ENCODE results near the gene RALB. TPM values are rescaled to one million over a fixed set of nuclear protein-coding genes. Genes with fewer than 3 reads are reported as not detected.

RALB gene
- total RNA-seq, 1 donor from 2014 or later: 45.2 TPM

DNA sequence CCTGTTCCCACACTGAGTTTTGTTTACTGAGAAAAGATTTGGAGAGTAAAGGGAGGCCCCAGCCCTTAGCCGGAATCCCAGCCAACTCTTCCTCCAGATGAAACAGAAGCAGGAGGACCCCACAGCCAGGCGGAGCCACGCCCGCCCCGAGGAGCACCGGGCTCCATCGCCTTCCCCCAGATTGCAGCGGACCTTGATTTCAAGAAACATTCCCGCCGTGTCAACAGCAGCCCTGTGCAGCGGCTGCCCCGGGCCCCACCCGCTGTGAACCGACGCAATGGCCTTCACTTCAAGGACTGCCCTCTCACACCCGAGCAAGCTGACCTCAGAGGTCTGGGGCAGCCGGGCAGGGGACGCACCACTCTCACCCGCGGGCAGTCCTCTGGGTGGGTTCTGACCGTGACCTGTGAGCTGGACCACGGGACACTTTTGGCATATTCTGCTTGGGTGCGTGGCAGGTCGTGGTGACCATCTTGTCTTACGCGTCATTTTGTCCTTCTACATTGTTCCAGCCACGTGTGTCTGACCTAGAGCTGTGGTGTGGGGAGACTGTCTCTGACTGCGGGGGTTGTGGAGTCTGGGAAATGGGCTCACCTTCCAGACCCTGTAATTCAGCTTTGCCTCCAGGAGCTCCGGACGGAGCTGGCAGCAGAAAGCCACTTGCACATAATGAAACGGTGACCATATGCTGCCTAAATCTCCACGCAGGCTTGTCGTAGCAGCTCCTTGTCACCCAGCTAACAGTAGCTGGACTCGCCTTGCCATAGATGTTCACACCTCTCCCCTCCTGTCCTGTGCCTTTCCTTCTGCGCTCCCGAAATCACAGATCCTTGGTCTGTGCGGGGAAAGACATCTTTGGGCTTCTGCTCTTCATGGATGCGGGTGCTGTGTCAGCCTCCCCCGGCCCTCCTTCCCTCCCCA is 61.3 kb downstream of the RALB start:
- peak overlapping the region; percentile 35 for H3K4me3 ChIP-seq (ENCODE audit: low read depth, low read length)
- peaks cover 6% of the 10 kb centered on the region for H3K27me3 ChIP-seq (ENCODE audit: control insufficient read depth, insufficient read depth, low read length)
- no peak for DNase-seq (ENCODE audit: low read depth)
- no peaks in the 10 kb centered on the region for H3K36me3 ChIP-seq (ENCODE audit: control insufficient read depth, insufficient read depth, low read length)
- TF ChIP-seq, protein P1, sequence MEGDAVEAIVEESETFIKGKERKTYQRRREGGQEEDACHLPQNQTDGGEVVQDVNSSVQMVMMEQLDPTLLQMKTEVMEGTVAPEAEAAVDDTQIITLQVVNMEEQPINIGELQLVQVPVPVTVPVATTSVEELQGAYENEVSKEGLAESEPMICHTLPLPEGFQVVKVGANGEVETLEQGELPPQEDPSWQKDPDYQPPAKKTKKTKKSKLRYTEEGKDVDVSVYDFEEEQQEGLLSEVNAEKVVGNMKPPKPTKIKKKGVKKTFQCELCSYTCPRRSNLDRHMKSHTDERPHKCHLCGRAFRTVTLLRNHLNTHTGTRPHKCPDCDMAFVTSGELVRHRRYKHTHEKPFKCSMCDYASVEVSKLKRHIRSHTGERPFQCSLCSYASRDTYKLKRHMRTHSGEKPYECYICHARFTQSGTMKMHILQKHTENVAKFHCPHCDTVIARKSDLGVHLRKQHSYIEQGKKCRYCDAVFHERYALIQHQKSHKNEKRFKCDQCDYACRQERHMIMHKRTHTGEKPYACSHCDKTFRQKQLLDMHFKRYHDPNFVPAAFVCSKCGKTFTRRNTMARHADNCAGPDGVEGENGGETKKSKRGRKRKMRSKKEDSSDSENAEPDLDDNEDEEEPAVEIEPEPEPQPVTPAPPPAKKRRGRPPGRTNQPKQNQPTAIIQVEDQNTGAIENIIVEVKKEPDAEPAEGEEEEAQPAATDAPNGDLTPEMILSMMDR (IDR thresholded peaks at IDR 0.05; ENCODE audit: insufficient read depth, low read length, poor library complexity, severe bottlenecking): no peak

DNA sequence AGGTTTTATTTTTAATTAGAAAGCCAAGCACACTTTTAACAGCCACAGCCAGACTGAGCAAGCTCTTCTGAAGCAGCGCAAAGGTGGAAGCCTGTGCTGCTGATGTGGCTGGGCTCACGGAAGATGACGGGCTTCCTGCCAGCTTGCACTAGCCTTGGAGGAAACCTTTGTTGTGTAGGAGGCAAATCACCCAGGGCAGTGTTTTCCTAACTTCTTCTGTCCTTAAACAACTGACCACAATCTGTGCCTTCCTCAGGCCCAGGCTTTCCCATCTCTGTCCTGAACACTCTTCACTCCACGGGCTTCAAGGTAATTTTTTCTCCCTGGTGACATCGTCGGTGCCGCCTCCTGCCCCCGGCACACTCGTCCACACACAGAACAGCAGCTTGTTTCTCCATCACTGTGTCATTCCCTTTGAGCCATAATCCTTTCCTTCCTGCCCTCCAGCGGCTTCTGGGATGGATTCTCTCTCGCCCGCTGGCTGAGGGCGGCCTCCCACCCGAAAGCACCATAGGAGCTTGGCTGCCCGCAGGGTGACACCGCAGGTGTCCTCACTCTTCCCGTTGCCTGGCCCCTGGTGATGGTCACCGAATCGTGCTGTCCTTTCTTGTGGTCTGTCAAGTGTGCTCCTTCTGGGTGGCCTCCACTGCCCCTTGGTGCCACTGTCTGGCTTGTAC is 62.2 kb downstream of the RALB start:
- H3K4me3 ChIP-seq (ENCODE audit: low read depth, low read length): no peak overlapping the region
- H3K36me3 ChIP-seq (ENCODE audit: control insufficient read depth, insufficient read depth, low read length): no peaks in the 10 kb centered on the region
- DNase-seq (ENCODE audit: low read depth): no peak
- H3K27me3 ChIP-seq (ENCODE audit: control insufficient read depth, insufficient read depth, low read length): peaks cover 6% of the 10 kb centered on the region
- TF ChIP-seq, protein P1 (IDR thresholded peaks at IDR 0.05; ENCODE audit: insufficient read depth, low read length, poor library complexity, severe bottlenecking): no peak

DNA sequence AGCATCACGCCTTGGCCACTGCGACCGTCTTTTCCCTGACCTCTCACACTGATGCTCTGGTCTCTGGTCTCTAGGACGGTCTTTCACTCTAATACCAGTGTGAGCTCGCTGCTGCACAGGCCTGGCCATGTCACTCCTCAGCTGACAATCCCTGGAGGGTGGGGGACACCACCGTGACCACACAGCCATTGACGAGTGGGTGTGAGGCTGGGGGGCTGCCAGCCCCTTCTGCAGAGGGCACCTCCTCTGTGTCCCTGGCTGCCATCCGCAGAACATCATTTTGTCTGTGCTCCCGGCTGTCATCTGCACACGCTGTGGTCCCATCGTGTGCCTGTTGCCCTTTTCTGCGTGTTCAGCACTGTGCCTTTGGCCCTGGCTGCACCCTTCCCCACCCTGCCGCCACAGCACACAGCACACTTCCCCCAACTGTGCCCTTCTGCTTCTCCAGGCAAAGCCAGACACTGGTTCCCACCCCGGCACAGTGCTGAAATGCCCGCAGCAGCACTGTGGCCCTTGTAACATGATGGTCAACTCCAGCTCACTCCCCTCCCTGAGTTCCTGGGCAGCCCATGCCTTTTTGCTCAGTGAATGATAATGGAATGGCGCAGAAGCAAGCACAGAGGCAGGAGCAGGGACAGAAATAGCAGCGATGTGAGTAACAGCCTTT is 62.8 kb downstream of the RALB start:
- peaks cover 12% of the 10 kb centered on the region for H3K27me3 ChIP-seq (ENCODE audit: control insufficient read depth, insufficient read depth, low read length)
- no peaks in the 10 kb centered on the region for H3K36me3 ChIP-seq (ENCODE audit: control insufficient read depth, insufficient read depth, low read length)
- H3K4me3 ChIP-seq (ENCODE audit: low read depth, low read length): no peak overlapping the region
- TF ChIP-seq, protein P1 (IDR thresholded peaks at IDR 0.05; ENCODE audit: insufficient read depth, low read length, poor library complexity, severe bottlenecking): no peak
- DNase-seq (ENCODE audit: low read depth): no peak

DNA sequence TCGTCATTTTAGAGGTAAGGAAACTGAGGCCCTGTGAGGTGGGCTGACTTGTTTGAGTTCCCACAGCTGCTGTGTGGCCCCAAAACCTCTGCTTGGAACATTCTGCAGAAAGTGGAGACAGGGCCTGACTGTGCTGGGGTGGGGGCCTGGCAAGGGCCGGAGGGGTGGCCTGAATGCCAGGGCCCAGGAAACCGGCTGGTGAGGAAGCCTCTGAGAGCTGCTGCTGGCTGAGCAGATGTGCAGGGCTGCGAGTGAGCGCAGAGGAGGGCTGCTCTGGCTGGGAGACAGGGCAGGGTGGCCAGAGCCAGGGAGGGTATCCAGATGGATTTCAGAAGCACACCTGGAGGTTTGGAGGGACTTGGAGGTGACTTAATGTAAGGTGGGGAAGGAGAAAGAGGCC is 63.4 kb downstream of the RALB start:
- DNase-seq (ENCODE audit: low read depth): no peak
- H3K27me3 ChIP-seq (ENCODE audit: control insufficient read depth, insufficient read depth, low read length): peaks cover 12% of the 10 kb centered on the region
- TF ChIP-seq, protein P1 (IDR thresholded peaks at IDR 0.05; ENCODE audit: insufficient read depth, low read length, poor library complexity, severe bottlenecking): no peak
- no peaks in the 10 kb centered on the region for H3K36me3 ChIP-seq (ENCODE audit: control insufficient read depth, insufficient read depth, low read length)
- H3K4me3 ChIP-seq (ENCODE audit: low read depth, low read length): no peak overlapping the region

DNA sequence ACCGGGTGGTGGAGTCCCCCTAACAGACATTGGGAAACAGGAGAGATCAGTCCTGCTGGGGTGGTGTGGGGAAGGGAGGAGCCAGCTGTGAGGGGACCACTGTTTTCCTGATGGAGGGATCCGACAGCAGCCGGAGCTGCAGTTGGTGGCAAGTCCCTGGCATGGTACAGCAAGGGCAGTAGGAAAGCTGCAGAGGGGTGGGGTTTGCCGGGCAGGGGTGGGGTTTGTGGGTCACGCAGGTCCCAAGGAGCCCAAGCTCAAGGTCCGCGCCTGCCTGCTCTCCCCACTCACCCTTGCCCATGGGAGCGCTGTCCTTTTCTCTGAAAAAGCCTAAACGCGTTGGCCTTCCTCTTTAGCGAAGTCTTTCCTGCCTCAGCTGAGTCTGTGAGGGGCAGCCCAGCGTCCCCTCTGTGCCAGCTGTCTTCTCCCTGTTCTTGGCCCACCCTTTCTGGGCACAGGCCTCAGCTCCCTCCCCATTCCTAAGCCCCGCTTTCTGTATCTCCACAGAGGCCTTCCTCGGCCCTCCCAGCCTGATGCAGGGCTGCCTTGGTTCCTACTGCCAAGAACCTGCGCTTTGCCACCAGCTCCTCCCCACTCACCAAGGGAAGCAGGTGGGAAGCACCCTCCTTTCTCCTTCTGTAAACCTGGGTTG is 64.0 kb downstream of the RALB start:
- H3K4me3 ChIP-seq (ENCODE audit: low read depth, low read length): no peak overlapping the region
- H3K36me3 ChIP-seq (ENCODE audit: control insufficient read depth, insufficient read depth, low read length): no peaks in the 10 kb centered on the region
- DNase-seq (ENCODE audit: low read depth): no peak
- H3K27me3 ChIP-seq (ENCODE audit: control insufficient read depth, insufficient read depth, low read length): peaks cover 12% of the 10 kb centered on the region
- TF ChIP-seq, protein P1 (IDR thresholded peaks at IDR 0.05; ENCODE audit: insufficient read depth, low read length, poor library complexity, severe bottlenecking): no peak
